ENCODE measurements around the gene TASP1.
A peak's percentile ranks its signal among the peaks of the same experiment; 100 is the strongest.

TASP1 gene, protein sequence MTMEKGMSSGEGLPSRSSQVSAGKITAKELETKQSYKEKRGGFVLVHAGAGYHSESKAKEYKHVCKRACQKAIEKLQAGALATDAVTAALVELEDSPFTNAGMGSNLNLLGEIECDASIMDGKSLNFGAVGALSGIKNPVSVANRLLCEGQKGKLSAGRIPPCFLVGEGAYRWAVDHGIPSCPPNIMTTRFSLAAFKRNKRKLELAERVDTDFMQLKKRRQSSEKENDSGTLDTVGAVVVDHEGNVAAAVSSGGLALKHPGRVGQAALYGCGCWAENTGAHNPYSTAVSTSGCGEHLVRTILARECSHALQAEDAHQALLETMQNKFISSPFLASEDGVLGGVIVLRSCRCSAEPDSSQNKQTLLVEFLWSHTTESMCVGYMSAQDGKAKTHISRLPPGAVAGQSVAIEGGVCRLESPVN

DNA sequence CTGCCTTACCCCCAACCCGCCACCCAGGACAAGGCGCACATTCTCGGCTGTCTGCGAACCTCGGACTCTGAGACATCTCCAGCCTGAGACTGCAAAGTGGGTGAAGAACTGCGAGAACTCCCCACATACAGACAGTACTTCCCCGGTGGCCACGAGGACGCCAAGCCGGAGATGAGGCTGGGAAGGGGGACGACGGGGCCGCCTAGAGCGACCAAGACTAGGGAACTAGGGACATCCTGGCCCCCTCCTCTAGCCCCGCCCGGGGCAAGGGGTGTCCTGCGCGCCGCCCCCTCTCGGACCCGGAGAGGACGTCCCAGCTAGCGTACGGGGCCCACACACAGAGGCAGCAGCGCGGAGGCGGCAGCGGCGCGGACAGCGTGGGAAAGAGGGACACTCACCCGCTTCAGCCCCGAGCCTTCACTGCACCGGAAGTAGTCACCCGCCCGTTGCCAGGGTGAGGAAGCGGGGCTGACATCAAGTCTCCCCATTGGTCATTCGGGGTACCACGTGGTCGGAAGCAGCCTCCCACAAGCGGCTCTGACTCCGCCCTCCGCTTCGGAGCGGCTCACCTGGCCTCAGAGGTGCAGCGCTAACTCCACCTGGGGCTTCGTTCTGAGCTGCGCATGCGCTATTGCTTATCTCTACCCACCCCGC lies at the start of gene TASP1:
Gene TASP1, minus strand, starts transcription at position 437 of the 654 bp plus-strand sequence. CDS start 8,854 bp downstream, outside the sequence.
- no peaks in the 10 kb centered on the region for H3K4me1 ChIP-seq (ENCODE audit: control insufficient read depth, insufficient read depth, low read length)
- H3K36me3 ChIP-seq (ENCODE audit: control insufficient read depth, insufficient read depth, low read length), result no peaks in the 10 kb centered on the region
- H3K9me3 ChIP-seq (ENCODE audit: control insufficient read depth, insufficient read depth, low read length), result no peaks in the 10 kb centered on the region
- peak within 1 kb of the TSS; percentile 57 for H3K9ac ChIP-seq (ENCODE audit: low read depth, low read length)
- H3K4me3 ChIP-seq (ENCODE audit: low read depth, low read length), result peak within 1 kb of the TSS; percentile 97
- H3K27me3 ChIP-seq (ENCODE audit: control insufficient read depth, insufficient read depth, low read length), result no peaks in the 10 kb centered on the region

DNA sequence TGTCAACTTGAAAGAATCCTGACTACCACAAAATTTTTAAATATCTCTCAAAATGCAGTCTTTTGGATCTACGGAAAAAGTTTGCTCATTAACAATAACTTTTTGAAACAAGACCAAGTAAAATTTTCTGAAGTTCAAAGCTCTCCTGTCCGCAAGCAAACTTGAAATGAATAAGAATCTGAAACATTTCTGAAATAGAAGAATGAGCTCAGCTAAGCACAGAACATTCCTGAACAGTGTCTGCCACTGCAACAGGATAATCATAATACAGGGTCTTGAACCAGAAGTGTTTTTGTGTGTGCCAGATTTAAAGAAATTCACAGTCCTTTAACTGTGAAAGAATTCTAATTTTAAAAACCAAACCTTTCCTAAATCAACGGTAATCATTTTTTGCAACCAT lies 49.1 kb upstream of the TASP1 start:
- Histone ChIP-seq H3K9ac (ENCODE audit: low read depth, low read length) (no peak overlapping the region), H3K36me3 (ENCODE audit: control insufficient read depth, insufficient read depth, low read length) (no peaks in the 10 kb centered on the region), H3K27me3 (ENCODE audit: control insufficient read depth, insufficient read depth, low read length) (no peaks in the 10 kb centered on the region), H3K9me3 (ENCODE audit: control insufficient read depth, insufficient read depth, low read length) (no peaks in the 10 kb centered on the region), H3K4me1 (ENCODE audit: control insufficient read depth, insufficient read depth, low read length) (no peaks in the 10 kb centered on the region), H3K4me3 (ENCODE audit: low read depth, low read length) (no peak overlapping the region)

DNA sequence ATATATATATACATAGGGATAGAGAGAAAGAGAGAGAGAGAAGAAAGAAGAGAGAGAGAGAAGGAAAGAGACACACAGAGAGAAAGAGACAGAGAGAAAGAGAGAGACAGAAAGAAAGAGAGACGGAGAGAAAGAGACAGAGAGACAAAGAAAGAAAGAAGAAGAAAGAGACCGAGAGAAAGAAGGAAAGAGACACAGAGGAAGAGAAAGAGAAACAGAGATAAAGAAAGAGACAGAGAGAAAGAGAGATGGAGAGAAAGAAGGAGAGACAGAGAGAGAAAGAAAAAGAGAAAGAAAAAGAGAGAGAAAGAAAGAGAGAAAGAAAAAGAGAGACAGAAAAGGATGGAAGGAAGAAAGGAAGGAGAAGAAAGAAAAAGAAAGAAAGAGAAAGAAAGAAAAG lies 46.9 kb upstream of the TASP1 start:
- no peak overlapping the region for H3K9ac ChIP-seq (ENCODE audit: low read depth, low read length)
- no peaks in the 10 kb centered on the region for H3K36me3 ChIP-seq (ENCODE audit: control insufficient read depth, insufficient read depth, low read length)
- no peak overlapping the region for H3K4me3 ChIP-seq (ENCODE audit: low read depth, low read length)
- H3K9me3 ChIP-seq (ENCODE audit: control insufficient read depth, insufficient read depth, low read length), result no peaks in the 10 kb centered on the region
- H3K4me1 ChIP-seq (ENCODE audit: control insufficient read depth, insufficient read depth, low read length), result no peaks in the 10 kb centered on the region
- H3K27me3 ChIP-seq (ENCODE audit: control insufficient read depth, insufficient read depth, low read length), result no peaks in the 10 kb centered on the region

DNA sequence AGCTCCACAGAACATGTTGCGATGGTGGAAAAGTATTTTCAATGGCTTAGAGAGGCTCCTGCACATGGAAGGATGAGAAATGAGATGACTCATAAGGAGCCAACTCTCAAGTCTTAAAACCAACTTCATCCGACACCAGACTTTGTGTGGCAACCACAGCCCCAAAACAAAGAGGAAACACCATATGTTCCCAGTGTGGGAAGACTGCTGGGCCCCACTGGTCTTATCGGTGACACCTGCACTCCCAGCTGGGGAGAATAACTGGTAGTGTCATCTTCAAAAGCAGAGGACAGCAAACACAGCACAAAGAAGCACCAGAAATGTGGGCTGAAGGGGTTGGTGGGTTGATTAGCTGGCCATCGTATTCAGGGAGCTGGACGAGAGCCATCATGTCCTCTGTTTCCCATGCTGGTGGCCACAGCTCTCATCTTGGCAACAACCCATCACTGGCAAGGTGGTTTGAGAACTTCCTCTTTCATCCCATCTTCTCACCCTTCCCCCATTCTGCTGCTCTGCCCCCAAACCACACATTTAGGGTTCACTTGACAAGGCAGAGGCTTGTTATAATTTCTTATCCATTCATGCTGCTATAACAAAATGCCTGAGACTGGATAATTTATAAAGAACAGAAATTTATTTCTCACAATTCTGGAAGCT lies 46.0 kb upstream of the TASP1 start:
- H3K4me3 ChIP-seq (ENCODE audit: low read depth, low read length), result no peak overlapping the region
- no peaks in the 10 kb centered on the region for H3K27me3 ChIP-seq (ENCODE audit: control insufficient read depth, insufficient read depth, low read length)
- H3K36me3 ChIP-seq (ENCODE audit: control insufficient read depth, insufficient read depth, low read length), result no peaks in the 10 kb centered on the region
- no peaks in the 10 kb centered on the region for H3K9me3 ChIP-seq (ENCODE audit: control insufficient read depth, insufficient read depth, low read length)
- no peaks in the 10 kb centered on the region for H3K4me1 ChIP-seq (ENCODE audit: control insufficient read depth, insufficient read depth, low read length)
- no peak overlapping the region for H3K9ac ChIP-seq (ENCODE audit: low read depth, low read length)

DNA sequence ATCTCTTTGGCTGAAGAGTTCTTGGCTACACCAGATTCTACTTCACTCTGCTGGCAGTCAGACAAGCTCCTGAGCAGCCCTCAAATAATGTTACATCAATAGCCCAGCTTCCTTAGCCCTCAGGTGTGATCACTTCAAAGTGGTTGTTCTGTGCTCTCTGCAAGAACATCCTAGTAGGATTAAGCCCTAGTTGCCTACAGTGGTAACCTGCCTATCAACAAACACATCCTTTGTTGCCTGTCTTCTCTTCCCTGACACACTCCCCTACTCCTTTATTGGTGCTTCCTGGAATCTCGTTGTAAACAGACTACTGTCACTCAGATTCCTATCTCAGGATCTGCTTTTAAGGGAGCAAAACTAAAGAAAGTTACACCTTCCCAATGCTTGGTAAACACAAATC lies 45.1 kb upstream of the TASP1 start:
- no peak overlapping the region for H3K4me3 ChIP-seq (ENCODE audit: low read depth, low read length)

DNA sequence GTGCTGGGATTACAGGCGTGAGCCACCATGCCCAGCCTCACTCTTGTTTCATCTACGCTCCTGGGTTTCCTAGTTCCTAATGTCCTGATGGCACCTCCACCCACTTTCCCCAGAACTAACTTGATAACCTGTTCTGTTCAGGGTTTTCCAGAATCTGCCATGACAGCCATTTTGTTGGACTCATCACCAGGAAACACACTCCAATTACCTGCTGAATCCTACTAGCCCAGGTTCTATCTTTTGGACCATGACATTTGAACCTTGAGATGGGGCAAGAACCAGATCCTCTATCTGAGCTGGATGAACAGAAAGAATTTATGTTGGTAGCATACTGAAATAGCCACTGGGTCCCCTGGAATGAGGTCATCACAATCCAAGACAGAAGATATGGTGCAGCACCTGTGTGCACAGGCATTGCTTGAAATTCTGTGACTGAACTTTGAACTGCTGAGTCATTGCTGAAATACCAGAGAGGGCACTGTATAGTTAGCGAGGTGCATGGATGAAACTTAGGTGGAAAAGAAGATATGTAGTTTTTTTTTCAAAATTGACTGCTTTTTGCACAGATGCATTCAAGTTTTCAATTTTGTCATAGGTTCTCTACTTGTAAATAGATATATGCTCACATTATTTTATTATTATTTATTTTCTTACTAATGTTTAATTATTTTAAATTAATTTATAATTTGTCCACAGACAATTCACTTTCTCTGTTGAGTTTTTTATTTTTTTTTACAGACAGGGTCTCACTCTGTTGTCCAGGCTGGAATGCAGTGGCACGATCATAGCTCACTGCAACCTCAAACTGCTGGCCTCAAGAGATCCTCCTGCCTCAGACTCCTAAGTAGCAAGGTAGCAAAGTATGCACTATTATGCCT lies 42.8 kb upstream of the TASP1 start:
- H3K4me1 ChIP-seq (ENCODE audit: control insufficient read depth, insufficient read depth, low read length), result no peaks in the 10 kb centered on the region
- H3K9me3 ChIP-seq (ENCODE audit: control insufficient read depth, insufficient read depth, low read length), result no peaks in the 10 kb centered on the region
- H3K9ac ChIP-seq (ENCODE audit: low read depth, low read length), result no peak overlapping the region
- no peak overlapping the region for H3K4me3 ChIP-seq (ENCODE audit: low read depth, low read length)
- no peaks in the 10 kb centered on the region for H3K27me3 ChIP-seq (ENCODE audit: control insufficient read depth, insufficient read depth, low read length)
- H3K36me3 ChIP-seq (ENCODE audit: control insufficient read depth, insufficient read depth, low read length), result no peaks in the 10 kb centered on the region

More for the DNA sequence above, 45.1 kb upstream of the TASP1 start:
- H3K9ac ChIP-seq (ENCODE audit: low read depth, low read length), result no peak overlapping the region
- H3K36me3 ChIP-seq (ENCODE audit: control insufficient read depth, insufficient read depth, low read length), result no peaks in the 10 kb centered on the region
- H3K27me3 ChIP-seq (ENCODE audit: control insufficient read depth, insufficient read depth, low read length), result no peaks in the 10 kb centered on the region
- no peaks in the 10 kb centered on the region for H3K9me3 ChIP-seq (ENCODE audit: control insufficient read depth, insufficient read depth, low read length)
- H3K4me1 ChIP-seq (ENCODE audit: control insufficient read depth, insufficient read depth, low read length), result no peaks in the 10 kb centered on the region

DNA sequence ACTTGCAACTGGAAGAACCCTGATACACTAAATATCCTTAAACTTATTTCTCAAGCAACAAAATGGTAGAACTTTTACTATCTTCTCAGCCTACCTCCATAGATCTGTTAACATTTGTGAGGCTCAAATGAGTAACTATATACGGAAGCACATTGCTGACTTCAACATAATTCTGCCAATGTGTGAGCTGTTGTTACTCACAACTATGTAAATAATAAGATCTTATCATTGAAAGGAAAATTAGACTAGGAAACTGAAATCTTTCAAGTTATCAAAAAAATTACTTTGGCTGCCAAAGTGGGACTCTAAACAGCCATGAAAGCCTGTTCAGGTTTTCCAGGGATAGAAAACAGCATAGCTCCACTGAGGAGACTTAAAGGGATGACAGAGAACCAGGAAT lies 40.2 kb upstream of the TASP1 start:
- no peaks in the 10 kb centered on the region for H3K27me3 ChIP-seq (ENCODE audit: control insufficient read depth, insufficient read depth, low read length)
- H3K4me3 ChIP-seq (ENCODE audit: low read depth, low read length), result no peak overlapping the region
- no peaks in the 10 kb centered on the region for H3K4me1 ChIP-seq (ENCODE audit: control insufficient read depth, insufficient read depth, low read length)
- H3K9ac ChIP-seq (ENCODE audit: low read depth, low read length), result no peak overlapping the region
- no peaks in the 10 kb centered on the region for H3K36me3 ChIP-seq (ENCODE audit: control insufficient read depth, insufficient read depth, low read length)
- no peaks in the 10 kb centered on the region for H3K9me3 ChIP-seq (ENCODE audit: control insufficient read depth, insufficient read depth, low read length)

DNA sequence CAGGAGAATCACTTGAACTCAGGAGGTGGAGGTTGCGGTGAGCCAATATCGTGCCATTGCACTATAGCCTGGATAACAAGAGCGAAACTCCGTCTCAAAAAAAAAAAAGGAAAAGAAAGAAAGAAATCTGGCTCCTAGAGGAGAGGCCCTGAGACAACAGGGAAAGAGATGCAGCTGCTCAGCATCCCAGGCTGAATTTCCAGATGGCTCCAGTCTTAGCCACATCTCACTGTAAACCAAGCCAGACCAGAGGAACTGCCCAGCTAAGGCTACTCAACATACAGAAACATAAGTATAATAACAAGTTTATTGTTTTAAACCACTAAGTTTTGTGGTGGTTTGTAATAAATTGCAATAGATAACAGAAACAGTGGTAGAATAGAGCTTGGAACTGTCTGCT lies 38.5 kb upstream of the TASP1 start:
- Histone ChIP-seq H3K27me3 (ENCODE audit: control insufficient read depth, insufficient read depth, low read length) (no peaks in the 10 kb centered on the region), H3K9ac (ENCODE audit: low read depth, low read length) (no peak overlapping the region), H3K4me1 (ENCODE audit: control insufficient read depth, insufficient read depth, low read length) (no peaks in the 10 kb centered on the region), H3K4me3 (ENCODE audit: low read depth, low read length) (no peak overlapping the region), H3K36me3 (ENCODE audit: control insufficient read depth, insufficient read depth, low read length) (no peaks in the 10 kb centered on the region), H3K9me3 (ENCODE audit: control insufficient read depth, insufficient read depth, low read length) (no peaks in the 10 kb centered on the region)

DNA sequence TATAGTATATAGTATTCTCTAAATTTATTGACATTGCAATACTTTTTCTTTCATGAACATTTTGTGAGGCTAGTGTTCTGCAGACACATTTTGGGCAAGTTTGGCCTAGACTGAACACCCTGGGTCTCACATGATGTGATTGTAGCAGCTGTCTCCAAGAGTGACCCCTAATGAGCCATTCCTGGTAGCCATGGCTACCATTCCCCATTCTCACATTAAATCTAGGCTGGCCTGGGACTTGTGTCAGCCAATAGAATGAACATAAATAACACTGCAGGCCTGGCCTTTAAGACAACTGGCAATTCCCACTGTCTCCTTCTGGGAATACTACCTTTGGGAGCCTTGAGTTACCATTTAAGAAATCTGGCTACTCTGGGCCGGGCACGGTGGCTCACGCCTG lies 38.0 kb upstream of the TASP1 start:
- no peaks in the 10 kb centered on the region for H3K27me3 ChIP-seq (ENCODE audit: control insufficient read depth, insufficient read depth, low read length)
- no peaks in the 10 kb centered on the region for H3K4me1 ChIP-seq (ENCODE audit: control insufficient read depth, insufficient read depth, low read length)
- no peak overlapping the region for H3K4me3 ChIP-seq (ENCODE audit: low read depth, low read length)
- H3K9ac ChIP-seq (ENCODE audit: low read depth, low read length), result no peak overlapping the region
- no peaks in the 10 kb centered on the region for H3K36me3 ChIP-seq (ENCODE audit: control insufficient read depth, insufficient read depth, low read length)
- H3K9me3 ChIP-seq (ENCODE audit: control insufficient read depth, insufficient read depth, low read length), result no peaks in the 10 kb centered on the region

DNA sequence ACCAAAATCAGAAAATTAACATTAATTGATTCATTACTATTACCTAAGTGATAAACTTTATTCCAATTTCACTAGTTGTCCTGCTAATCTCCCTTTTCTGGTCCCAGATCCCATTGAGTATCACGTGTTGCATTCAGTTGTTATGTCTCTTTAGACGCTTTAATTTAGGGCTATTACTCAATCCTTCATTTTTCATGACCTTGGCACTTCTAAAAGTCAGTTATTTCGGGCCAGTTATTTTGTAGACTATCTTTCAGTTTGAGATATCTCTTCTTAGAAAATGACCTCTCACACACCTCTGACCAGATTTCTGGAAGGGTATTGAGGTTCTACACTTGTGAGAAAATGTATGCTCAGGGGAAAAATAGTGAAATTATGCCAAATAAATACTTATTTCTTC lies 34.0 kb upstream of the TASP1 start:
- no peaks in the 10 kb centered on the region for H3K4me1 ChIP-seq (ENCODE audit: control insufficient read depth, insufficient read depth, low read length)
- H3K27me3 ChIP-seq (ENCODE audit: control insufficient read depth, insufficient read depth, low read length), result no peaks in the 10 kb centered on the region
- H3K9me3 ChIP-seq (ENCODE audit: control insufficient read depth, insufficient read depth, low read length), result no peaks in the 10 kb centered on the region
- H3K36me3 ChIP-seq (ENCODE audit: control insufficient read depth, insufficient read depth, low read length), result no peaks in the 10 kb centered on the region
- no peak overlapping the region for H3K4me3 ChIP-seq (ENCODE audit: low read depth, low read length)
- no peak overlapping the region for H3K9ac ChIP-seq (ENCODE audit: low read depth, low read length)

DNA sequence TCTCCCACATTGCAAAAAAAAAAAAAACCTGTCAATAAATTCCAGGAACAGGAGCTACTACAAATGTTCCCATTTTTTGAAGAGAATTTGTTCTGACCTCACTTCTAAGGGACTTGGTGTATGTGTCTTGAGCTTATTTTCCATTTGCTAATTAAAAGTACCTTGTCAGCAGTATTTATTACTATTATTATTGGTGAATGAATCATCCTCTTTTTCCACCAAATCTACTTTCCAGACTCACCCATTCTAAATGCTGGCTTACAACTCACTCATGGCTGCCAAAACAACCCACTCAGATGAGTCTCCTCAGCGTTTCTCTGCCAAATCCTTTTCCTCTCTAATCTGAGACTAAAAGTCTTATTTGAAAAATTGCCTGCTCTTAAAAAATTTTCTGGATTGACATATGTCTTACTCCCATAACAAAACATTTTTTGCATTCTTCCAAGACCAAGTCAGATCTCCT lies 33.2 kb upstream of the TASP1 start:
- no peaks in the 10 kb centered on the region for H3K9me3 ChIP-seq (ENCODE audit: control insufficient read depth, insufficient read depth, low read length)
- H3K27me3 ChIP-seq (ENCODE audit: control insufficient read depth, insufficient read depth, low read length), result no peaks in the 10 kb centered on the region
- H3K9ac ChIP-seq (ENCODE audit: low read depth, low read length), result no peak overlapping the region
- H3K4me1 ChIP-seq (ENCODE audit: control insufficient read depth, insufficient read depth, low read length), result no peaks in the 10 kb centered on the region
- no peaks in the 10 kb centered on the region for H3K36me3 ChIP-seq (ENCODE audit: control insufficient read depth, insufficient read depth, low read length)
- no peak overlapping the region for H3K4me3 ChIP-seq (ENCODE audit: low read depth, low read length)
